Activated naive CD4-positive, alpha-beta T cell treated with anti-CD3 and anti-CD28 coated beads for 36 hours (primary cell): ENCODE data around the gene INSIG2. TPM values are rescaled to one million over a fixed set of nuclear protein-coding genes. Genes with fewer than 3 reads are reported as not detected.

Experiments
- CTCF ChIA-PET: fragments of 350-600 bp; sonication (Branson Sonifier 250); formaldehyde crosslinking; loops from one replicate; lab custom pipeline; 2021; ENCODE audit warnings: antibody characterized with exemption; lab: Charles Lee
- DNase-seq: peaks from one replicate; pipeline ENCODE4 v3.0.0-alpha.2; 2020
- H3K27ac Mint-ChIP-seq: one replicate; pipeline ENCODE4 v1.8.0; 2021; ENCODE audit warnings: mild to moderate bottlenecking, mixed read lengths
- H3K27me3 Mint-ChIP-seq: one replicate; pipeline ENCODE4 v1.8.0; 2021; ENCODE audit warnings: low read depth, mixed read lengths
- H3K36me3 Mint-ChIP-seq: one replicate; pipeline ENCODE4 v1.8.0; 2021; ENCODE audit warnings: low read depth, mixed read lengths
- H3K4me1 Mint-ChIP-seq: one replicate; pipeline ENCODE4 v1.8.0; 2021; ENCODE audit warnings: low read depth, mixed read lengths
- H3K4me3 Mint-ChIP-seq: one replicate; pipeline ENCODE4 v1.8.0; 2021; ENCODE audit warnings: mild to moderate bottlenecking, moderate library complexity, mixed read lengths
- H3K9me3 Mint-ChIP-seq: one replicate; pipeline ENCODE4 v1.8.0; 2021; ENCODE audit warnings: mixed read lengths
- intact Hi-C: fragments of 100-400 bp; cut with micrococcal nuclease; formaldehyde crosslinking; loops from one replicate; pipeline ENCODE4 v1.15.1; 2023
- total RNA-seq, 2 experiments: library from RNA; stranded (reverse); gene quantifications; one replicate each; pipeline ENCODE4 v1.2.3, GENCODE V29; 2021

The INSIG2 gene
- total RNA-seq, 2 experiments from 2014 or later: 14.3 to 19.3 TPM

DNA sequence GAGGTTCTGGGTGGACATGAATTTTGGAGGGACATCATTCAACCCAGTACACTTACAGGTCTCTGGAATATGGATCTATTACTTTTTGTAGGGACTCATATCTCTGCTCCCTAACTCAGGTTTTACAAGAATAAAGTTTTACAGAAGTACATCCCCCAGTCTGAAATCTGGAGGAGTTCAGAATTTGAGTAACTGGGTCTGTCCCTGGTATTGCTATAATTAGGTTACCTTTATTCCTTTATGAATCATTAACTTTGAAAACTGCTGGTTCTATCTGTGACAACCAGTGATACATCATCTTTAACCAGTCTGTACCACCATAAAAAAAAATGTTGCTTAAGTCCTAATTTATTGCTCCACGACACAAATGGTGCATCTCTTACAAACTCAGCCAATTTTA, 59.9 kb downstream of the INSIG2 start:
- Mint-ChIP-seq H3K27ac (no peak overlapping the region), H3K4me3 (no peak overlapping the region), H3K36me3 (no peaks in the 10 kb centered on the region), H3K4me1 (peaks cover 9% of the 10 kb centered on the region), H3K27me3 (peaks cover 13% of the 10 kb centered on the region), H3K9me3 (no peaks in the 10 kb centered on the region)
- CTCF ChIA-PET: interaction anchor here (1.3 to 1.4 kb wide), 2 partner anchors 101 to 115 kb away, joined by 3 to 5 read pairs; no protein-coding TSS in a partner anchor
- intact Hi-C loops: loop anchor here (2.0 to 5.0 kb wide), 2 partner anchors 29 to 46 kb away; no protein-coding TSS in a partner anchor
- DNase-seq: no peak

DNA sequence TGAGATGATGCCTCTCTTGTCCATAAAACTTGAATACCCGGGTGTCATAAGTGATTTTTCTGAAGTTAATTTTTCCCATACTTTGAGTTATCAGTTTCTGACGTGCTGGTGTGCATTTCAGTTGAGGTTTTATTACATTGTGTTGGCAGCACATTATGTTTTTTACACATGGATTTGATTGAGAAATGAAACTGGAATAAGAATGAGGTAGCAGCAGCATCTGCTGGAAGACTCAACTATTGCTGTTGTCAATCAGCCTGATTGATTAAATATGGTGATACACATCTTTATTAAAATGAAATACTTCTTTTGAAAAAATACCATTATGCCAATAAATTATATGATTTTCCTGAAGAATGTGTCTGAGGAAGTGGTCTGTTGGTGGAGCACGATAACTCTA, 60.5 kb downstream of the INSIG2 start:
- CTCF ChIA-PET: interaction anchor here (1.3 to 1.4 kb wide), 2 partner anchors 102 to 116 kb away, joined by 3 to 5 read pairs; no protein-coding TSS in a partner anchor
- Mint-ChIP-seq H3K27ac (no peak overlapping the region), H3K27me3 (peaks cover 13% of the 10 kb centered on the region), H3K4me1 (peaks cover 9% of the 10 kb centered on the region), H3K4me3 (no peak overlapping the region), H3K9me3 (no peaks in the 10 kb centered on the region), H3K36me3 (no peaks in the 10 kb centered on the region)
- intact Hi-C loops: loop anchor here (1.0 to 5.0 kb wide), 3 partner anchors 28 to 103 kb away; no protein-coding TSS in a partner anchor
- no peak for DNase-seq

DNA sequence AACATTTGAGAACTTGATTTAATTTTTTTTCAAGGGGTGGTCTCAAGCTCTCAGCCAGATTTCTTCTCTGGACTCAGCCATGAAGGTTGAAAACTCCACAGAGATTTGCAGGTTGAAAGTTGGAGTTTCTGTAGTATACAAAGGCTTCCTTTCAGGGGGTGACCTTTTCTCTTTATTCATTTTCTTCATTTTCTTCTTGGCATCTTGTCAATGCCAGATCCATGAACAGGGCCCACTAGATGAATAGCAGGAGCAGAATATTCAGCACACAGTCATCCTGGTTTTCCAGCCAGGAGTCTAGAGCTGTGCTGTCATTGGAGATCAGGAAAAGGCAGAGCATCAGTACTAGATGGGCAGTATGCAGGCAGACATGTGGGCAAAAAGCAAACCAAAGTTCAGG, 62.0 kb downstream of the INSIG2 start:
- intact Hi-C loops: no loop called here
- H3K4me3 Mint-ChIP-seq: no peak overlapping the region

DNA sequence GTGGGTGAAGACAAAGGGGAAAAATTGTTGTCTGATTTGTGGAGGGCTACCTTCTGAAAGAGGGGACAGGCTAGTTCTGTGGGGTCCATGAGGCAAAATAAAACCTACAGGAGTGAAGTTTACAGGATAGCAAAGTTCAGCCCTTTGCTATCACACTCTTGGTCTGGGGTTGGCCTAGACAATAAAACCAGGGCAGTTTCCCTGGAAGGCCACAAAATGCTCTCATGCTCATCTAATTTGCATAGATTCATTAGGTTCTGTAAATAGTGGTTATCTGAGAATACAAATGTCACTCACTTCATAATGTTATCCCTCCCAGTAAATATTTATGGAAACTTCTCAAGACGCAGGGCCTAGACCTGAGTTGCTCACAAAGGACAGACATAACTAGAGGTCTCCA, 63.6 kb downstream of the INSIG2 start:
- intact Hi-C loops: no loop called here
- peaks cover 16% of the 10 kb centered on the region for H3K27me3 Mint-ChIP-seq
- CTCF ChIA-PET: no interaction called here
- no peaks in the 10 kb centered on the region for H3K36me3 Mint-ChIP-seq
- H3K27ac Mint-ChIP-seq: no peak overlapping the region
- DNase-seq: no peak
- H3K4me3 Mint-ChIP-seq: no peak overlapping the region
- peaks cover 9% of the 10 kb centered on the region for H3K4me1 Mint-ChIP-seq
- H3K9me3 Mint-ChIP-seq: no peaks in the 10 kb centered on the region

More for the DNA sequence above, 62.0 kb downstream of the INSIG2 start:
- CTCF ChIA-PET: interaction anchor here (1.4 to 1.7 kb wide), 2 partner anchors 104 to 114 kb away, joined by 3 to 5 read pairs; no protein-coding TSS in a partner anchor
- H3K36me3 Mint-ChIP-seq: no peaks in the 10 kb centered on the region
- H3K9me3 Mint-ChIP-seq: no peaks in the 10 kb centered on the region
- no peak for DNase-seq
- H3K27ac Mint-ChIP-seq: no peak overlapping the region
- peaks cover 16% of the 10 kb centered on the region for H3K27me3 Mint-ChIP-seq
- H3K4me1 Mint-ChIP-seq: peaks cover 9% of the 10 kb centered on the region

DNA sequence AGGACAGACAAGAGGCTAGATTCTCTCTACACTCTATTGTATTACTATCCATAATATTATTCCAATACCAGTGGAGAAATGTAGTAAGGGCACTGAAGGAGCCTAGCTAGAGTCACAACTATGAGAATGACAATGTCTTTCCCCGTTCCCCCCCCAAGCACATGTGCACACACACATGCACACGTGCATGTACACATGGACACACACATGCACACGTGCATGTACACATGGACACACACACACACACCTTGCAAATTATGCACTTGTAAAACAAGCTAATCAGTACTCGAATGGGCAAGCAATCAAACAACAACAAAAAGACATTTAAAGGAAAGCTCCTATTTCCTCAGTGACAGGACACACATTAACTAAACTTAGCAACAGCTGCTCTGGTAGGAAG, 65.2 kb downstream of the INSIG2 start:
- no peak overlapping the region for H3K27ac Mint-ChIP-seq
- H3K4me3 Mint-ChIP-seq: no peak overlapping the region
- CTCF ChIA-PET: interaction anchor here (1.2 to 1.3 kb wide), 2 partner anchors 51 to 121 kb away, joined by 4 to 6 read pairs; no protein-coding TSS in a partner anchor
- peaks cover 2% of the 10 kb centered on the region for H3K36me3 Mint-ChIP-seq
- H3K4me1 Mint-ChIP-seq: peaks cover 3% of the 10 kb centered on the region
- peaks cover 18% of the 10 kb centered on the region for H3K27me3 Mint-ChIP-seq
- DNase-seq: no peak
- peaks cover 4% of the 10 kb centered on the region for H3K9me3 Mint-ChIP-seq
- intact Hi-C loops: no loop called here

DNA sequence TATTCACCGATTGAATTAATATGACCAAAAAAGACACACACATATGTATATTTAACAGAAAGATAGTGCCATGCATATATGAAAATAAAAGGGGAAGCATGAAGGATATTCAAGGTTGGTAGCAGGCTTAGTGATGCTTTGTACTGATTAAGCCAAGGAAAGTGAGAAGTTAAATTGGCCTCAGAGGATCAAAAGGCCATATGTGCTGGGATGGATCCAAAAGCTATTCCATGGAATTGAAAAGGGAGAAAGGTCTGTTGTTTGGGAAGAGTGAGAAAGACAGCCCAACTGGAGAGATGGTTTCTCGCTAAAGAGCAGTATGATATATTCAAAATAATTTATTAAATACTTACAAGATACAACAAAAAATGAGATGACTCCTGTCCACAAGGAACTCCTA, 65.9 kb downstream of the INSIG2 start:
- Mint-ChIP-seq H3K27me3 (peaks cover 16% of the 10 kb centered on the region), H3K27ac (no peak overlapping the region), H3K4me3 (no peak overlapping the region), H3K36me3 (peaks cover 2% of the 10 kb centered on the region), H3K4me1 (no peaks in the 10 kb centered on the region), H3K9me3 (peaks cover 4% of the 10 kb centered on the region)
- CTCF ChIA-PET: interaction anchor here (1.2 to 1.3 kb wide), 2 partner anchors 50 to 121 kb away, joined by 4 to 6 read pairs; no protein-coding TSS in a partner anchor
- intact Hi-C loops: no loop called here
- DNase-seq: no peak

Other genes with a start within 250 kb of the INSIG2 start
- 10 to 100 TPM; 29.0 to 32.8 TPM for gene CCDC93, start 74.4 kb upstream of the INSIG2 start, total RNA-seq